Effector memory CD8-positive, alpha-beta T cell (primary cell): ENCODE results near the gene SPATS1.

Experiments used
- ATAC-seq: fragments of 150-1000 bp; cut with Tn5 transposase; replicated peaks from 2 replicates; pipeline ENCODE4 v1.10.0; 2021; ENCODE audit warnings: mild to moderate bottlenecking, moderate library complexity
- DNase-seq, 3 experiments: peaks; one replicate each; pipeline ENCODE4 v3.0.0; 2021
- H3K27ac Mint-ChIP-seq, 2 donors: one replicate each; pipeline ENCODE4 v1.8.0; 2022; ENCODE audit warnings: mild to moderate bottlenecking in 2 of 2, mixed read lengths in 2 of 2, moderate library complexity in 2 of 2
- H3K27me3 Mint-ChIP-seq, 2 donors: one replicate each; pipeline ENCODE4 v1.8.0; 2022; ENCODE audit warnings: mixed read lengths in 2 of 2
- H3K36me3 Mint-ChIP-seq: one replicate; pipeline ENCODE4 v1.8.0; 2022; ENCODE audit warnings: mild to moderate bottlenecking, moderate library complexity, mixed read lengths; ENCODE audit not compliant: insufficient read depth
- H3K4me1 Mint-ChIP-seq, 2 donors: one replicate each; pipeline ENCODE4 v1.8.0; 2022; ENCODE audit warnings: low read depth in 2 of 2, mixed read lengths in 2 of 2
- H3K4me3 Mint-ChIP-seq, 2 donors: one replicate each; pipeline ENCODE4 v1.8.0; 2022; ENCODE audit warnings: mild to moderate bottlenecking in 2 of 2, mixed read lengths in 2 of 2, moderate library complexity in 2 of 2
- H3K9me3 Mint-ChIP-seq, 2 donors: one replicate each; pipeline ENCODE4 v1.8.0; 2022; ENCODE audit warnings: mixed read lengths in 2 of 2

The SPATS1 gene

DNA sequence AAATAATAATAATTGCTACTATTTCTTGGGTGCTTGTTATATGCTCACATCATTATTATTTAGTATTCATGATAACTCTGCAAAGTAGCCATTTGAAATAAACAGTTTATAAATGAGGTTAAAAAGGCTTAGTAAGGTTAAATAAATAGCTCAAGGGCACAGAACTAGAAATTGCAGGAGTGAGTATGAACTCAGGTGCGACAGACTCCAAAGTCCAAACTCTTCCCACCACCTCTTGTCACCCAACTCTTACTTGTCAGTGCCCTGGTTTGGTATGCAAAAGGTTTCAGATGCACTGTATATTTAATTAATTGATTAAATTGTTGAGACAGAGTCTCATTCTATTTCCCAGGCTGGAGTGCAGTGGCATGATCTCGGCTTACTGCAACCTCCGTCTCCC lies 24.3 kb downstream of the SPATS1 start:
- DNase-seq (no peak), ATAC-seq (no peak)
- Mint-ChIP-seq H3K4me3 (no peak overlapping the region), H3K4me1 (no peaks in the 10 kb centered on the region), H3K27me3 (peaks cover 22 to 25% of the 10 kb centered on the region in 2 donors), H3K27ac (no peak overlapping the region), H3K36me3 (no peaks in the 10 kb centered on the region), H3K9me3 (no peaks in the 10 kb centered on the region)

DNA sequence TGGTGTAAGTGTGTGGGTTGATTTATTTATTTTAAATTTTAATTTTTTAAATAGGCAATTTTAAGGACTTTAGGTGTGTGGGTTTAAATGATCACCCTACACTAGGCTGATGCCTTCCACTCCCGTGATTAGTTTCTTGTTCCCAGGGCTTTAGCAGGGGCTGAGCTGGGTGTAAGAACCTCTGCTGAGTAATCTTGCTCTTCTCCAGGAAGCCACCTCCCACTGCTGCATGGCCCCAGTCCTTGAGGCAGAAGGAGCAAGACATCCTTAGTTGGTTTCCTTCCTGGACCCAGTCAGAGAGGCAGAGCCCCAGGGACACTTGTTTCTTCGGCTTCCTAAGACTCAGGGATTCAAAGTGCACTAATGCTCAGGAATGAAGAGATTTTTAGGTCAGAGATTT lies 25.2 kb downstream of the SPATS1 start:
- H3K4me1 Mint-ChIP-seq: no peaks in the 10 kb centered on the region
- H3K9me3 Mint-ChIP-seq: no peaks in the 10 kb centered on the region
- DNase-seq: no peak
- H3K27me3 Mint-ChIP-seq: peaks cover 19 to 28% of the 10 kb centered on the region in 2 donors
- no peak overlapping the region for H3K27ac Mint-ChIP-seq
- no peaks in the 10 kb centered on the region for H3K36me3 Mint-ChIP-seq
- no peak overlapping the region for H3K4me3 Mint-ChIP-seq
- ATAC-seq: no peak

DNA sequence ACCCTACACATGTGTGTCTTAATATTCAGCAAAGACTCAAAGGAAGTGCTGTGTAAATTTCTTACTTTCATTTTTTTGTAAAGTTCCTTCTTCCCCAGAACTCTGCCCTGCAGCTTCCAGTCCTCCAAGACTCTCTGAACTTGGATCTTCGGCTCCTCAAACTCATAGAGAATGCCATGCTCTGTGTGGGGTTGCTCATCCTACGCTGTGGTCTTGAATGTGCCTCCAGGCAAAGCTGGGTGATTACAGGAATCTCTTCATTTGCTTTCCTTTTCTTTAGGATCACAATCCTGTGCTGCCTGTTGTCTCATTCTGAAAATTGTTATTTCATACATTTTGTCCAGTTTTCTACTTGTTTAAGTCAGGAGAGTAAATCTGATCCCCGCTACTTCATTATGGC lies 30.6 kb downstream of the SPATS1 start:
- no peak for DNase-seq
- Mint-ChIP-seq H3K4me1 (no peaks in the 10 kb centered on the region), H3K4me3 (no peak overlapping the region), H3K9me3 (no peaks in the 10 kb centered on the region), H3K27me3 (peaks cover 33 to 47% of the 10 kb centered on the region in 2 donors), H3K27ac (no peak overlapping the region), H3K36me3 (no peaks in the 10 kb centered on the region)
- ATAC-seq: no peak

DNA sequence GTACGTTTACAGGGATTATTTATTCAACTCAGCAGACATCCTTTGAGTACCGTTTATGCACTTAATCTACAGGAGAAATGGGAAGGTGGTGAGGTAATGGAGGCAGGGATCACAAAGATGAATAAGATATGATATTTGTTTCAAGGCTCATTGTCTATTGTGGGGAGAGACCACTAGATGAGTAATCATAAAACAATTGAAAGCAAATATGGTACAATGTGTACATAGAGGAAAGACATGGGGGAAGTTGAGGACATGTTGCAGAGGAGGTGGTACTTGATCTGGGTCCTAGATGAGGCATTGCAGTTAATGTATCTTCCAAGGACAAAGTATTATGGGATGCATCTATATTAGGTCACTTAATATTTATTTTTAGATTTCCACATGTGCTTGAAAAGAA lies 31.3 kb downstream of the SPATS1 start:
- H3K9me3 Mint-ChIP-seq: no peaks in the 10 kb centered on the region
- no peaks in the 10 kb centered on the region for H3K36me3 Mint-ChIP-seq
- DNase-seq (no peak), ATAC-seq (no peak)
- H3K4me1 Mint-ChIP-seq: no peaks in the 10 kb centered on the region
- no peak overlapping the region for H3K4me3 Mint-ChIP-seq
- no peak overlapping the region for H3K27ac Mint-ChIP-seq
- H3K27me3 Mint-ChIP-seq: peaks cover 26 to 40% of the 10 kb centered on the region in 2 donors

DNA sequence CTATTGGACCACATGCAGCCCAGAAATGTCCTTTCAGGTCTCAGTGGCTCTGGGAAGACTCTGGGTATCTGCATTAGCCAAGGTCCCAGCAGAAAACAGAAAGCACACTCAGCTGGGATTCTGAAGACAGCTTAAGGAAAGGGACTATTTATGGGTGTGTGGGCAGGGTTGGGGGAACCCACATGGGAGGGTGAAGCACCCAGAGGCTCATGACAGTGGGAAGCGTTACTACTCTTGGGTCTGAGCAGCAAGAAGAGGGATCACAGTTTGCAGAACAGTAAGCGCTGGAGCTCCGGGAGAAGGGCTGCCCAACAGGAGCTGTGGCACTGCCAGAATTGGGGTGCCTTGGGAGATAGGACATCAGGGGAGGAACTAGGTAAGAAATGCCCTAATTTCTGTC lies 32.6 kb downstream of the SPATS1 start:
- H3K27me3 Mint-ChIP-seq: peaks cover 25 to 39% of the 10 kb centered on the region in 2 donors
- no peaks in the 10 kb centered on the region for H3K4me1 Mint-ChIP-seq
- H3K27ac Mint-ChIP-seq: no peak overlapping the region
- H3K4me3 Mint-ChIP-seq: no peak overlapping the region
- no peaks in the 10 kb centered on the region for H3K9me3 Mint-ChIP-seq
- no peaks in the 10 kb centered on the region for H3K36me3 Mint-ChIP-seq
- no peak for DNase-seq
- no peak for ATAC-seq

DNA sequence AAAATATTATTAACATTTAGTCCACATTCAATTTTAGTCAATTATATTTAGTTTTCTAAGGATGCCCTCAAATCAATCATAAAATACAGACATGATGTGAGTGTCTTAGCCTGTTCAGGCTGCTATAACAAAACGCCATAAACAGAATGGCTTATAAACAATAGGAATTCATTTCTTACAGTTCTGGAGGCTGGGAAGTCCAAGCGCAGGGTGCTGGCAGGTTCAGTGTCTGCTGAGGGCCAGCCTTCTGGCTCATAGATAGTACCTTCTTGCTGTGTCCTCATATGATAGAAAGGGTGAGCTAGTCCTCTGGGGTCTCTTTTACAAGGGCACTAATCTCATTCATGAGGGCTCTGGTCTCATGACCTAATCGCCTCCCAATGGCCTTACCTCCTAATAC lies 35.0 kb downstream of the SPATS1 start:
- Mint-ChIP-seq H3K27ac (no peak overlapping the region), H3K4me3 (no peak overlapping the region), H3K9me3 (no peaks in the 10 kb centered on the region), H3K4me1 (no peaks in the 10 kb centered on the region), H3K36me3 (no peaks in the 10 kb centered on the region), H3K27me3 (peaks cover 40 to 50% of the 10 kb centered on the region in 2 donors)
- ATAC-seq (no peak), DNase-seq (no peak)

DNA sequence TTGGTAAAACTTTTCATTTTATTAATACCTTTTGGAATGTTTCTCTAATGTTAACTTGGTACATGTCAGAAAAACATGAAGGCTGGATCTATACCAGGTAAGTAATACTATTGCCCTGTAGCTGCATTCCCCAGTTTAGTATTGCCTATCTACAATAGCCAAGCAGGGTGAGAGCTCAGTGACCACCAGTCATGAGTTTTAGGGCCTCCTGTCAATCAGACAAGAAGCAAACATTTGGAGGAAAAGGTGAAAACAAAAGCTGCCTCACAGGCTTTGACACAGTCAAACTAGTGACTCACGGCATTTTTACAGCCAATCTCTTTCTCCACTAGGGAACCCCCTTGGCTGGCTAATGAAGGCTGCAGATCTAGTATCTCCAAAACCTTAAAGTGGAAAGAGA lies 35.5 kb downstream of the SPATS1 start:
- Mint-ChIP-seq H3K4me1 (no peaks in the 10 kb centered on the region), H3K27me3 (peaks cover 35 to 45% of the 10 kb centered on the region in 2 donors), H3K4me3 (no peak overlapping the region), H3K27ac (no peak overlapping the region), H3K9me3 (no peaks in the 10 kb centered on the region), H3K36me3 (no peaks in the 10 kb centered on the region)
- ATAC-seq: no peak
- DNase-seq: no peak

DNA sequence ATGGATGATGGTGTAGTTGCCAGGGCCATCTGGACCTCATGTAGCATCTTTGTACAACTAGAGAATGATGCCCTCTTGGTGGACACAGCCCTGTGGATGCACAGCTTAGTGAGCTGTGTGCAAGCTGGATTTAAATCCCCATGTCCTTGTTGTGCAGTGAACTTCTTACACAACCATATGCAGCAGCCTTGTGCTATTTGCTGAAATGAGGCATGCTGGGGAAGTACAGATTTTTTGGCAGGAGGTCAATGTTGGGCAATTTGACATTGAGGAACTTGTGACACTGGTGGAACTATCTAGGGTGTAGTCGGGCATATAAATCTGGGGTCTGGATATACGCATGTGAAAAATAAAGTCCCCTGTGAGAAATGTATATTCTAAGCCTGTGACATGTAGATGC lies 39.3 kb downstream of the SPATS1 start:
- Mint-ChIP-seq H3K4me1 (peaks cover 3 to 5% of the 10 kb centered on the region in 2 donors), H3K9me3 (no peaks in the 10 kb centered on the region), H3K36me3 (no peaks in the 10 kb centered on the region), H3K4me3 (no peak overlapping the region), H3K27me3 (peaks cover 15 to 23% of the 10 kb centered on the region in 2 donors), H3K27ac (no peak overlapping the region)
- no peak for DNase-seq
- ATAC-seq: no peak

DNA sequence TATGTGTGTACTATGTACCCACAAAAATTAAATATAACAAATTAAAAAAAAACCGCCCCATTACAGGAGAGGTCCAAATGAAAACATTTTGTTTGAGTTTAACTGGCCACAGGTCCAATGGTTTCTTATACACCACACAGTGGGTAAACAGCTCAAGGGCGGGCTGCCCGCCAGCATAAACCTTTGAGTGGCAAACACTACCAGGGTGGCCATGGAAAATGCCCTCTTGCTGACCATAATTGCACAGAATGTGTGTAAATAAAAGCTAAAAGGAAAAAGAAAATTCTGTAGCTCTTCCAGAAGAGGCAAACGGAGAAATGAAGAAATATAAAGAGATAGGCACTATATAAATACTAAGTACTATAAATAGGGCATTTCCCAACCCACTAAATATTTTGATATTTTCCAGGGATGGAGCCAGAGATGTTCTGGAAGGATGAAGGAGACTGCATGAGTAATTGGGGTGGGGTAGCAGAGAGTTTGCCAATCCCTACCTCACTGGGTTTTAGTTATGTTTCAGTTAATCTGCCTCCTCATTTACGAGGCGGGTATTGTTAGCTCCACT lies 44.0 kb downstream of the SPATS1 start:
- H3K4me1 Mint-ChIP-seq: peaks cover 26 to 40% of the 10 kb centered on the region in 2 donors
- ATAC-seq (no peak), DNase-seq (no peak)
- peak overlapping the region; percentile 93 to 94 for H3K4me3 Mint-ChIP-seq
- peak overlapping the region; percentile 95 to 97 for H3K27ac Mint-ChIP-seq
- H3K27me3 Mint-ChIP-seq: peaks cover 1 to 10% of the 10 kb centered on the region in 2 donors
- H3K36me3 Mint-ChIP-seq: peaks cover 18% of the 10 kb centered on the region
- H3K9me3 Mint-ChIP-seq: no peaks in the 10 kb centered on the region

DNA sequence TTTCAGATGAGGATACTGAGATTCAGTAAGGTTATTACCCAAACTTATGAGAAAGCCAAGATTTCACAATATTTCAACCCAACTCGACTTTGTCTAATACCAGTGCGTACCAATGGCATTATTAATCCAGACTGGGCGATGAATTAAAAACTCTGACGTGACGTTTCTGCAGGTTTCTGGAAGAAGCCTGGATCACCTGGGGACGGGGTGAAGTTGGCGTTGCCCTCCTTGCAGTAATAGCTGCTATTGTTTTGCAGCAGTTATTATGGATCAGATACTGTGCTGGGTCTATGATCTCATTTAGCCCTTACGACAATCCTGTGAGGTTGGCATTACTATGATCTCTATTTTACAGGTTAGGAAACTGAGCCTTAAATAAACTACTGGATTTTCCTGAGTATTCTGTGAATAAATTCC lies 44.5 kb downstream of the SPATS1 start:
- peak in 1 of 3 experiments; percentile 6 for DNase-seq
- peaks cover 0 to 6% of the 10 kb centered on the region in 2 donors for H3K27me3 Mint-ChIP-seq

DNA sequence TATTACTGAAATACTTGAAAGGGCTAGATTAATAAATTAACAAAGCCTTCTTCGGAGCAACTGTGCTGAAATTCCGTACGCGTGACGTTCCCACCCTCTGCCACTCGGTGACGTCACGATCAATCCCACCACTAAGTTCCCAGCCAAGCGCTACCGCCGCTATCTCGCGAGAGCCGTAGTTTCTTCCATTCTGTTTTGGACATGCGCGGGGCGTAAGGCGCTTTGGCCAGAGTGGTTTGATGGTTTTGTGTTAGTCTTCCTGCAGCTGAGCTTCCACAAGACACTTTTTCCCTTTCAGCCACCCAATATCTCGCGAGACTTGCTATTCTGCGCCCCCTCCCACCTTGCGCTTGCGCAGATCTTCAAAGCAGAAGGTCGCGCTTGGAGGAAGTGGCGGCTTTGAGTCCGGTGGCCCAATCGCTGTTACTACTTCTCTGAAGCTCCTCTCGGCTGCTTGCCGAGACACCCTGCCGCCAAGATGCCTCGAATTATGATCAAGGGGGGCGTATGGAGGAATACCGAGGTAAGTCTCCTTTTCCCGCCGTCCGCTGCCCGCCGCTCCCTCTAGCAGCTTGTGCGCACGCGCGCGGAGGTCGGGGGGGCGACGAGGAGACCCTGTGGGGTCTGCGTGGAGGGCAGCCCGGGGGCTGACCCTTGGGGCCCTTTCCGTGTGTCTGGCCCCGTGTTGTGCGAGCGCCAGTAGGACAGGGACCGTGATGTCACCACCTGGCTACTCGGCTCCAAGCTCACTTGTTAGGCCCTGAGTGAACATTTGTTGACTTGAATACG lies 45.1 kb downstream of the SPATS1 start, which contains the start of gene CDC5L:
TSS of gene CDC5L (plus strand) at position 361 of the 789 bp plus-strand sequence. CDS start at position 479, 118 bp downstream.
- ATAC-seq: peak; percentile 85
- peak within 1 kb of the TSS; percentile 95 to 97 for H3K27ac Mint-ChIP-seq
- peaks cover 30 to 47% of the 10 kb centered on the region in 2 donors for H3K4me1 Mint-ChIP-seq
- H3K27me3 Mint-ChIP-seq: peaks cover 0 to 6% of the 10 kb centered on the region in 2 donors
- no peaks in the 10 kb centered on the region for H3K9me3 Mint-ChIP-seq
- peak within 1 kb of the TSS; percentile 93 to 94 for H3K4me3 Mint-ChIP-seq
- DNase-seq: peak; percentile 89 to 90 (median 89)
- peaks cover 27% of the 10 kb centered on the region for H3K36me3 Mint-ChIP-seq

More for the DNA sequence above, 44.5 kb downstream of the SPATS1 start:
- Mint-ChIP-seq H3K36me3 (peaks cover 21% of the 10 kb centered on the region), H3K4me1 (peaks cover 29 to 44% of the 10 kb centered on the region in 2 donors), H3K4me3 (peak overlapping the region; percentile 93 to 94), H3K27ac (peak overlapping the region; percentile 95 to 97), H3K9me3 (no peaks in the 10 kb centered on the region)
- peak; percentile 21 for ATAC-seq

DNA sequence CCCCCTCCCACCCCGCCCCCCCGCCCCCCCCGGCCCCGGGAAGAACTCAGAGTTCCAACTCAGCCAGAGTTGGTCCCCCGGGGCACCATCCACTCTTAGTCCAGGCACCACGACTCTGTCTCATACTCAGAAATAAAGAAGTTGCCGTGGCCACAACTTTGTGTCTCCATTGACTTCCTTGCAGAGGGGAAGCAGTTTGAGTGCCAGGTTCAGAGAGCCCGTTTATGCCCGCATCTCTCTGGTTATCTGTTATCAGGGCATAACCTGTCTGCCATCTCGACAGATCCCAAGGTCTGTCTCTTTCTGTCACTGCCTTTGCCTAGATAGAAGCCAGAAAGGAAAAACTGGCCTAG lies 45.7 kb downstream of the SPATS1 start:
- H3K4me1 Mint-ChIP-seq: peaks cover 30 to 47% of the 10 kb centered on the region in 2 donors
- H3K27me3 Mint-ChIP-seq: peaks cover 0 to 6% of the 10 kb centered on the region in 2 donors

DNA sequence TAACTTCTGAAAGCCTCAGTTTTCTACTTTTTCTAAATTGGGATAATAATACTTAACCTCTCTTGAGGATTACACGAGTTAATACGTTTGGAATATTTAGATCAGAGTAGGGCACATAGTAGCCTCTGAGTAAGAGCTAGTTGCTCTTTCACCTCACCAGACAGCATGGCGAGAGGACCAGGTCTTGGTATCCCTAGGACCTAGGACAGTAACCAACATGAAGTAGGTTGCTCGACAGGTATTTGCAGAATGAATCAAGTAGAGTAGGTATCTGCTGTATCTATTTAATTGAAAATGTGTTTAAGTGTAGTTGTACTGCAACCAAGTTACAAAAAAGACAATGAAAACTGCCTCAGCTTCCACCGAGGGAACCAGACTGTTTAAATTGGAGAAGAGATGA lies 46.4 kb downstream of the SPATS1 start:
- no peak for DNase-seq
- Mint-ChIP-seq H3K4me3 (peak overlapping the region; percentile 93 to 94), H3K4me1 (peaks cover 30 to 47% of the 10 kb centered on the region in 2 donors), H3K36me3 (peaks cover 40% of the 10 kb centered on the region), H3K9me3 (no peaks in the 10 kb centered on the region), H3K27ac (peak overlapping the region in 1 of 2 donors; percentile 95), H3K27me3 (no peaks in the 10 kb centered on the region)
- no peak for ATAC-seq

More for the DNA sequence above, 45.7 kb downstream of the SPATS1 start:
- peaks cover 33% of the 10 kb centered on the region for H3K36me3 Mint-ChIP-seq
- peak overlapping the region; percentile 93 to 94 for H3K4me3 Mint-ChIP-seq
- H3K9me3 Mint-ChIP-seq: no peaks in the 10 kb centered on the region
- DNase-seq (peak in 2 of 3 experiments; percentile 2 to 13), ATAC-seq (no peak)
- H3K27ac Mint-ChIP-seq: peak overlapping the region; percentile 95 to 97

DNA sequence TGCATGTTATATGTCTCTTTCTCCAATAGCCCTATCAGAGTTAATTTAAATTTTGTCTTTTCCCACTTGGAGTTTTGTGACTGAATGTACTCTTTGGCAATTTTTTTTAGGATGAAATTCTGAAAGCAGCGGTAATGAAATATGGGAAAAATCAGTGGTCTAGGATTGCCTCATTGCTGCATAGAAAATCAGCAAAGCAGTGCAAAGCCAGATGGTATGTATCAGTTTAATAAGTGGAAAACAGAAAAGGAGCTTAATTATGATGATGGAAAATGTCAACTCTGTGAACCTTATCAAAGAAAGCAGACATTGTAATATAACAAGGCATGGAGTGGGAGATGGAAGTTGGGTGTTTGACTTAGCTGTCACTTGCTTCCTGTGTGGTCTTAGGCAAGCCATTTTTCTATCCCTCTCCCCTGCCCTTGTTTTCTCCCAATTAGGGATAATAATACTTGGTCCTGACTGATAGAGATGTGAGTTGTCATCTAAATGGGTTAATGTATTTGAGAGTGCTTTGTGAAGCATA lies 47.8 kb downstream of the SPATS1 start:
- H3K4me3 Mint-ChIP-seq: no peak overlapping the region
- H3K27ac Mint-ChIP-seq: no peak overlapping the region
- peaks cover 32 to 52% of the 10 kb centered on the region in 2 donors for H3K4me1 Mint-ChIP-seq

More for the DNA sequence above, 47.8 kb downstream of the SPATS1 start:
- ATAC-seq: no peak
- no peaks in the 10 kb centered on the region for H3K27me3 Mint-ChIP-seq
- peaks cover 52% of the 10 kb centered on the region for H3K36me3 Mint-ChIP-seq
- no peak for DNase-seq
- no peaks in the 10 kb centered on the region for H3K9me3 Mint-ChIP-seq
